Vagina (tissue), 2 donors: ENCODE results near the gene TBX15.

Experiments
- CTCF ChIP-seq, 3 experiments: fragments of 450-650 bp in 2 of 3; fragments of 200-600 bp in 1 of 3; sonication (generic) in 1 of 3; IDR thresholded peaks; one replicate each; pipeline ENCODE4 v1.5.1; 2017 to 2019; ENCODE audit warnings: antibody characterized with exemption in 3 of 3, mild to moderate bottlenecking in 2 of 3, moderate library complexity in 2 of 3
- POLR2AphosphoS5 ChIP-seq, 2 donors: sonication (generic); formaldehyde crosslinking; IDR thresholded peaks; one replicate each; pipeline ENCODE4 v1.9.0; 2017; ENCODE audit warnings: antibody characterized with exemption in 2 of 2, mild to moderate bottlenecking in 2 of 2, low read depth in 1 of 2; ENCODE audit not compliant: insufficient read depth in 1 of 2

- TF ChIP-seq CTCF (IDR thresholded peaks at IDR 0.05) (no peak), POLR2AphosphoS5 (IDR thresholded peaks at IDR 0.05; ENCODE audit: insufficient read depth in 1 of 2, low read depth in 1 of 2) (no peak)
Observed at GRCh38 chr1:119004129-119004527, 16.0 kb upstream of the TBX15 start.
